Measurements from ENCODE around the gene INSC.

DNA sequence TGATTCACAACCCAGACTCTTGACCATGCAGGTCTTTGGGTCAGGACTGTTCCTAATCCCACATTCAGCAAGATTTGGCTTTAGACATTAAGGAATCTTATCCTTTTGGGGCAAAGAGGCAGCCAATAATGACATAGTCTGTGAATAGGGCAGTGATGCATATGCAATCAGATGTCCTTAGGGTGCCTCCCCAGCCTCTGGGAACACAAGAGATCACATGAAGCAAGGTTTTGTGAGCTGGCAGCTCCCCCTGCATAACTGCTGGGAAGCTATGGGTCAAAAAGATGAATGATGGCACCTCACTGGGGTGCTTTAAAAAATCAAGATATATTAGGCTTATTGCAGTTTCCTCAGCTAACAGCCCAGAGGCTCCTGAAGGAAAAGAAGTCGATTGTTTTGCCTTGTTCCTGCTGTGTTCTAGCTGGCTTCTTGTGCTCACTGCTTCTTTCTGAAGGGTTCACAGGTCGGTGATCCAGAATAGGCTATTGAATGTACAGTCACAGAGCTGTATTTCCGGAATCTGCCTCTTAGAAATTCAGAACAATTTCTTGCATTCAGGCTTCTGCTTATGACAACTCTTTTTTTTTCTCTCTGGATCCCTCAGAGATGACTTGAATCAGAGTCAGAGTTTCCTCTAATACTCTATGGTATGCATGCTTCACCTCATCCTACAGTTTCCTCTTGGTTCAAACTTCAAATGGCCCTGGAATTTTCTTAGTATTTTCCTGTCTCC, 31.7 kb downstream of the INSC start:
- no peak for TF ChIP-seq ZNF223 (tag by site-specific recombination; IDR thresholded peaks at IDR 0.05)
- no peak for TF ChIP-seq ZNF184 (tag by site-specific recombination; IDR thresholded peaks at IDR 0.05)
- no peak for TF ChIP-seq CTCF (tag by site-specific recombination; IDR thresholded peaks at IDR 0.05)
- no peak for TF ChIP-seq ZNF398 (tag by site-specific recombination; IDR thresholded peaks at IDR 0.05)
- TF ChIP-seq, protein P1, sequence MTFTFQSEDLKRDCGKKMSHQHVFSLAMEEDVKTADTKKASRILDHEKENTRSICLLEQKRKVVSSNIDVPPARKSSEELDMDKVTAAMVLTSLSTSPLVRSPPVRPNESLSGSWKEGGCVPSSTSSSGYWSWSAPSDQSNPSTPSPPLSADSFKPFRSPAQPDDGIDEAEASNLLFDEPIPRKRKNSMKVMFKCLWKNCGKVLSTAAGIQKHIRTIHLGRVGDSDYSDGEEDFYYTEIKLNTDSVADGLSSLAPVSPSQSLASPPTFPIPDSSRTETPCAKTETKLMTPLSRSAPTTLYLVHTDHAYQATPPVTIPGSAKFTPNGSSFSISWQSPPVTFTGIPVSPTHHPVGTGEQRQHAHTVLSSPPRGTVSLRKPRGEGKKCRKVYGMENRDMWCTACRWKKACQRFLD (tag by site-specific recombination; IDR thresholded peaks at IDR 0.05), result no peak
- TF ChIP-seq ZNF777 (tag by site-specific recombination; IDR thresholded peaks at IDR 0.05; ENCODE audit: borderline replicate concordance), result no peak
- TF ChIP-seq, protein P2, sequence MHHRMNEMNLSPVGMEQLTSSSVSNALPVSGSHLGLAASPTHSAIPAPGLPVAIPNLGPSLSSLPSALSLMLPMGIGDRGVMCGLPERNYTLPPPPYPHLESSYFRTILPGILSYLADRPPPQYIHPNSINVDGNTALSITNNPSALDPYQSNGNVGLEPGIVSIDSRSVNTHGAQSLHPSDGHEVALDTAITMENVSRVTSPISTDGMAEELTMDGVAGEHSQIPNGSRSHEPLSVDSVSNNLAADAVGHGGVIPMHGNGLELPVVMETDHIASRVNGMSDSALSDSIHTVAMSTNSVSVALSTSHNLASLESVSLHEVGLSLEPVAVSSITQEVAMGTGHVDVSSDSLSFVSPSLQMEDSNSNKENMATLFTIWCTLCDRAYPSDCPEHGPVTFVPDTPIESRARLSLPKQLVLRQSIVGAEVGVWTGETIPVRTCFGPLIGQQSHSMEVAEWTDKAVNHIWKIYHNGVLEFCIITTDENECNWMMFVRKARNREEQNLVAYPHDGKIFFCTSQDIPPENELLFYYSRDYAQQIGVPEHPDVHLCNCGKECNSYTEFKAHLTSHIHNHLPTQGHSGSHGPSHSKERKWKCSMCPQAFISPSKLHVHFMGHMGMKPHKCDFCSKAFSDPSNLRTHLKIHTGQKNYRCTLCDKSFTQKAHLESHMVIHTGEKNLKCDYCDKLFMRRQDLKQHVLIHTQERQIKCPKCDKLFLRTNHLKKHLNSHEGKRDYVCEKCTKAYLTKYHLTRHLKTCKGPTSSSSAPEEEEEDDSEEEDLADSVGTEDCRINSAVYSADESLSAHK (tag by site-specific recombination; IDR thresholded peaks at IDR 0.05), result no peak
- no peak for TF ChIP-seq ZNF792 (tag by site-specific recombination; IDR thresholded peaks at IDR 0.05)
- no peak for TF ChIP-seq ZNF768 (tag by site-specific recombination; IDR thresholded peaks at IDR 0.05)
- TF ChIP-seq, protein P3, sequence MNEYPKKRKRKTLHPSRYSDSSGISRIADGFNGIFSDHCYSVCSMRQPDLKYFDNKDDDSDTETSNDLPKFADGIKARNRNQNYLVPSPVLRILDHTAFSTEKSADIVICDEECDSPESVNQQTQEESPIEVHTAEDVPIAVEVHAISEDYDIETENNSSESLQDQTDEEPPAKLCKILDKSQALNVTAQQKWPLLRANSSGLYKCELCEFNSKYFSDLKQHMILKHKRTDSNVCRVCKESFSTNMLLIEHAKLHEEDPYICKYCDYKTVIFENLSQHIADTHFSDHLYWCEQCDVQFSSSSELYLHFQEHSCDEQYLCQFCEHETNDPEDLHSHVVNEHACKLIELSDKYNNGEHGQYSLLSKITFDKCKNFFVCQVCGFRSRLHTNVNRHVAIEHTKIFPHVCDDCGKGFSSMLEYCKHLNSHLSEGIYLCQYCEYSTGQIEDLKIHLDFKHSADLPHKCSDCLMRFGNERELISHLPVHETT (tag by site-specific recombination; IDR thresholded peaks at IDR 0.05), result no peak
- TF ChIP-seq, protein P4, sequence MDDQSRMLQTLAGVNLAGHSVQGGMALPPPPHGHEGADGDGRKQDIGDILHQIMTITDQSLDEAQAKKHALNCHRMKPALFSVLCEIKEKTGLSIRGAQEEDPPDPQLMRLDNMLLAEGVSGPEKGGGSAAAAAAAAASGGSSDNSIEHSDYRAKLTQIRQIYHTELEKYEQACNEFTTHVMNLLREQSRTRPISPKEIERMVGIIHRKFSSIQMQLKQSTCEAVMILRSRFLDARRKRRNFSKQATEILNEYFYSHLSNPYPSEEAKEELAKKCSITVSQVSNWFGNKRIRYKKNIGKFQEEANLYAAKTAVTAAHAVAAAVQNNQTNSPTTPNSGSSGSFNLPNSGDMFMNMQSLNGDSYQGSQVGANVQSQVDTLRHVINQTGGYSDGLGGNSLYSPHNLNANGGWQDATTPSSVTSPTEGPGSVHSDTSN (CRISPR knock-in tag; IDR thresholded peaks at IDR 0.05), result no peak

Data from HEK293 (cell line).